Erythroblast (primary cell): ENCODE results near the gene MGAT3.

Source experiments
- GATA1 ChIP-seq: IDR thresholded peaks from 2 replicates; pipeline ENCODE4 v1.6.1; 2011; ENCODE audit warnings: low read depth, mild to moderate bottlenecking, control low read depth, low read length, moderate library complexity
- POLR2A ChIP-seq: IDR thresholded peaks from 2 replicates; pipeline ENCODE4 v1.6.1; 2011; ENCODE audit warnings: mild to moderate bottlenecking, low read length

GRCh38 chr22:39467390-39467895 lies 10.6 kb downstream of the MGAT3 start:
- TF ChIP-seq POLR2A: no peak
- TF ChIP-seq GATA1: no peak
